IMR-90 (cell line): Measurements from ENCODE around the gene IL6. TPM values are rescaled to one million over a fixed set of nuclear protein-coding genes. Genes with fewer than 3 reads are reported as not detected.

Experiments
- ATAC-seq: fragments of 200-7000 bp; cut with Tn5 transposase; 2 replicates; pipeline ENCODE4 v1.9.1; 2020; ENCODE audit warnings: low read depth, mild to moderate bottlenecking, moderate library complexity
- BruUV-seq: library from RNA; stranded (reverse); fragments of 400-500 nt; replicated peaks from 2 replicates; lab custom pipeline; 2021; lab: Mats Ljungman, UMichigan
- CTCF ChIA-PET: fragments of 300-600 bp; formaldehyde crosslinking; extraction: SDS; loops from one replicate; lab custom pipeline; 2021; ENCODE audit warnings: antibody characterized with exemption; lab: Yijun Ruan, JAX
- POLR2A ChIA-PET: fragments of 300-600 bp; sonication (Branson Sonifier 250); formaldehyde crosslinking; loops from one replicate; lab custom pipeline; 2022; ENCODE audit warnings: antibody characterized with exemption; ENCODE audit not compliant: unreplicated experiment; lab: Charles Lee
- DNase-seq: peaks from one replicate; pipeline ENCODE4 v3.0.0; 2013
- H2AFZ ChIP-seq: replicated peaks from 2 replicates; pipeline ENCODE3; 2013; ENCODE audit warnings: low read length, mild to moderate bottlenecking; ENCODE audit not compliant: poor library complexity
- H2AK5ac ChIP-seq: 2 replicates; pipeline ENCODE4 v1.6.1; 2013; ENCODE audit warnings: low read depth, low read length, inconsistent platforms
- H2AK9ac ChIP-seq: replicated peaks from 2 replicates; pipeline ENCODE3; 2013; ENCODE audit warnings: mild to moderate bottlenecking, low read depth, low read length, moderate library complexity; ENCODE audit not compliant: poor library complexity
- H2BK120ac ChIP-seq: 2 replicates; pipeline ENCODE4 v1.6.1; 2013; ENCODE audit warnings: low read depth, low read length, inconsistent platforms
- H2BK15ac ChIP-seq: 3 replicates; pipeline ENCODE4 v1.6.1; 2013; ENCODE audit warnings: low read depth, low read length, inconsistent platforms
- H2BK20ac ChIP-seq: 2 replicates; pipeline ENCODE4 v1.6.1; 2013; ENCODE audit warnings: low read depth, mild to moderate bottlenecking, inconsistent platforms, low read length, moderate library complexity
- H2BK5ac ChIP-seq: 2 replicates; pipeline ENCODE4 v1.6.1; 2013; ENCODE audit warnings: mild to moderate bottlenecking, low read depth, low read length, inconsistent platforms; ENCODE audit not compliant: poor library complexity, severe bottlenecking
- H3K14ac ChIP-seq: replicated peaks from 2 replicates; pipeline ENCODE4 v1.6.1; 2013; ENCODE audit warnings: low read depth, low read length, inconsistent platforms
- H3K18ac ChIP-seq: 2 replicates; pipeline ENCODE4 v1.6.1; 2013; ENCODE audit warnings: low read depth, low read length, control low read depth
- H3K23ac ChIP-seq: 2 replicates; pipeline ENCODE4 v1.6.1; 2013; ENCODE audit warnings: low read depth, low read length, inconsistent platforms
- H3K27ac ChIP-seq: 2 replicates; pipeline ENCODE4 v1.5.1; 2013; ENCODE audit warnings: mild to moderate bottlenecking, control low read depth, low read length; ENCODE audit not compliant: insufficient read depth
- H3K27me3 ChIP-seq: 2 replicates; pipeline ENCODE4 v1.6.1; 2013; ENCODE audit warnings: low read length; ENCODE audit not compliant: control insufficient read depth, insufficient read depth
- H3K36me3 ChIP-seq: 2 replicates; pipeline ENCODE4 v1.6.1; 2013; ENCODE audit warnings: low read length, mixed read lengths; ENCODE audit not compliant: control insufficient read depth, insufficient read depth
- H3K4ac ChIP-seq: 2 replicates; pipeline ENCODE4 v1.6.1; 2013; ENCODE audit warnings: low read depth, low read length, inconsistent platforms
- H3K4me1 ChIP-seq: 2 replicates; pipeline ENCODE4 v1.6.1; 2013; ENCODE audit warnings: low read length, mixed read lengths; ENCODE audit not compliant: control insufficient read depth, insufficient read depth
- H3K4me2 ChIP-seq: 2 replicates; pipeline ENCODE4 v1.6.1; 2013; ENCODE audit warnings: low read depth, mild to moderate bottlenecking, control low read depth, low read length, moderate library complexity
- H3K4me3 ChIP-seq: 2 replicates; pipeline ENCODE4 v1.5.1; 2013; ENCODE audit warnings: low read depth, mild to moderate bottlenecking, control low read depth, low read length, moderate library complexity; ENCODE audit not compliant: insufficient read depth
- H3K56ac ChIP-seq: 2 replicates; pipeline ENCODE4 v1.6.1; 2013; ENCODE audit warnings: low read length, inconsistent platforms; ENCODE audit not compliant: insufficient read depth; ENCODE audit errors: extremely low read depth
- H3K79me1 ChIP-seq, 2 experiments: 2 replicates each; pipeline ENCODE4 v1.6.1; 2013; ENCODE audit warnings: low read length in 2 of 2, inconsistent platforms in 1 of 2, low read depth in 1 of 2
- H3K9ac ChIP-seq: 2 replicates; pipeline ENCODE4 v1.6.1; 2013; ENCODE audit warnings: low read depth, low read length, control low read depth
- H3K9me1 ChIP-seq: 2 replicates; pipeline ENCODE4 v1.6.1; 2013; ENCODE audit warnings: low read length, inconsistent platforms; ENCODE audit not compliant: insufficient read depth
- H3K9me3 ChIP-seq: 2 replicates; pipeline ENCODE4 v1.6.1; 2013; ENCODE audit warnings: low read length; ENCODE audit not compliant: control insufficient read depth, insufficient read depth
- H4K20me1 ChIP-seq: 2 replicates; pipeline ENCODE4 v1.6.1; 2013; ENCODE audit warnings: low read length, inconsistent platforms; ENCODE audit not compliant: insufficient read depth
- H4K5ac ChIP-seq: 2 replicates; pipeline ENCODE4 v1.6.1; 2013; ENCODE audit warnings: mild to moderate bottlenecking, low read depth, low read length, control low read depth
- H4K8ac ChIP-seq, 2 experiments: 2 replicates each; pipeline ENCODE4 v1.6.1; 2013; ENCODE audit warnings: low read depth in 2 of 2, low read length in 2 of 2, control low read depth in 1 of 2, inconsistent platforms in 1 of 2
- H4K91ac ChIP-seq: 2 replicates; pipeline ENCODE4 v1.6.1; 2013; ENCODE audit warnings: low read depth, low read length, inconsistent platforms; ENCODE audit not compliant: insufficient read depth
- BHLHE40 ChIP-seq: fragments of 150-350 bp; IDR thresholded peaks from 2 replicates; pipeline ENCODE4 v1.6.1; 2016; ENCODE audit warnings: mild to moderate bottlenecking, low read depth, low read length
- CEBPB ChIP-seq: IDR thresholded peaks from 2 replicates; pipeline ENCODE4 v1.6.1; 2012; ENCODE audit warnings: low read depth, low read length, improper control_type of control experiment
- CHD1 ChIP-seq: IDR thresholded peaks from 2 replicates; pipeline ENCODE4 v1.6.1; 2012; ENCODE audit warnings: low read depth, low read length, improper control_type of control experiment
- FOS ChIP-seq: fragments of 150-350 bp; IDR thresholded peaks from 2 replicates; pipeline ENCODE4 v1.6.1; 2016; ENCODE audit warnings: low read depth, low read length
- MAFK ChIP-seq: IDR thresholded peaks from 2 replicates; pipeline ENCODE4 v1.6.1; 2012; ENCODE audit warnings: low read depth, low read length, improper control_type of control experiment
- MAZ ChIP-seq: IDR thresholded peaks from 2 replicates; pipeline ENCODE4 v1.6.1; 2012; ENCODE audit warnings: low read depth, mild to moderate bottlenecking, low read length, improper control_type of control experiment, moderate library complexity, borderline replicate concordance
- MXI1 ChIP-seq: IDR thresholded peaks from 2 replicates; pipeline ENCODE4 v1.6.1; 2012; ENCODE audit warnings: low read depth, mild to moderate bottlenecking, low read length, moderate library complexity, borderline replicate concordance
- NFE2L2 ChIP-seq: fragments of 150-350 bp; IDR thresholded peaks from 2 replicates; pipeline ENCODE4 v1.6.1; 2016; ENCODE audit warnings: low read depth, mild to moderate bottlenecking, low read length
- POLR2A ChIP-seq: IDR thresholded peaks from 2 replicates; pipeline ENCODE4 v1.6.1; 2012; ENCODE audit warnings: mild to moderate bottlenecking, low read depth, low read length
- RAD21 ChIP-seq: IDR thresholded peaks from 2 replicates; pipeline ENCODE4 v1.6.1; 2012; ENCODE audit warnings: low read length, improper control_type of control experiment
- RCOR1 ChIP-seq: IDR thresholded peaks from 2 replicates; pipeline ENCODE4 v1.6.1; 2012; ENCODE audit warnings: mild to moderate bottlenecking, low read length, improper control_type of control experiment; ENCODE audit not compliant: insufficient replicate concordance
- SMC3 ChIP-seq: fragments of 150-350 bp; IDR thresholded peaks from 2 replicates; pipeline ENCODE4 v1.6.1; 2016; ENCODE audit warnings: low read depth, mild to moderate bottlenecking, antibody characterized with exemption, low read length, moderate library complexity
- WGBS, 2 experiments: methylation state at CpG; one replicate each; pipeline versions ENCODE4 v1.1.5 to v1.1.7; 2013; ENCODE audit warnings: missing lambda C conversion rate in 2 of 2; ENCODE audit not compliant: insufficient read length in 1 of 2; ENCODE audit errors: extremely low coverage in 2 of 2; 5-methylcytosine and 5-hydroxymethylcytosine counted together
- dilution Hi-C: fragments of 300-500 bp; cut with HindIII; formaldehyde crosslinking; loops from one replicate; pipeline ENCODE4 v1.14.3; 2018; ENCODE audit warnings: low sequenced_read_pairs; ENCODE audit not compliant: unreplicated experiment
- in situ Hi-C: fragments of 300-500 bp; cut with MboI; formaldehyde crosslinking; loops from 3 replicates; pipeline ENCODE4 v1.14.3; 2019; ENCODE audit warnings: low sequenced_read_pairs, inconsistent platforms, mixed read lengths
- intact Hi-C: fragments of 100-400 bp; cut with micrococcal nuclease; formaldehyde crosslinking; loops from 2 replicates; pipeline ENCODE4 v1.10.0; 2022
- polyA plus RNA-seq, 3 experiments: library from polyadenylated mRNA; depleted of rRNA; stranded (reverse); fragments of >200 nt; gene quantifications; 2 replicates each; pipeline ENCODE4 v1.2.3, GENCODE V29; 2012; ENCODE audit warnings: low replicate concordance in 1 of 3
- total RNA-seq: library from RNA; depleted of rRNA; stranded (reverse); fragments of >200 nt; gene quantifications from 2 replicates; pipeline ENCODE4 v1.2.3, GENCODE V29; 2012
- TF ChIP-seq, protein P1 (sequence below): fragments of 150-350 bp; IDR thresholded peaks from 2 replicates; pipeline ENCODE4 v1.6.1; 2016; ENCODE audit warnings: low read depth, mild to moderate bottlenecking, low read length, moderate library complexity, borderline replicate concordance
- TF ChIP-seq, protein P2 (sequence below): conservative IDR thresholded peaks from 2 replicates; pipeline ENCODE4 v1.5.1; 2012; ENCODE audit warnings: mild to moderate bottlenecking, low read depth, low read length, improper control_type of control experiment

Gene IL6
- total and polyA plus RNA-seq, 2 of the 4 experiments (the other 2 are of a cell fraction) = 15.2 to 50.8 TPM

DNA sequence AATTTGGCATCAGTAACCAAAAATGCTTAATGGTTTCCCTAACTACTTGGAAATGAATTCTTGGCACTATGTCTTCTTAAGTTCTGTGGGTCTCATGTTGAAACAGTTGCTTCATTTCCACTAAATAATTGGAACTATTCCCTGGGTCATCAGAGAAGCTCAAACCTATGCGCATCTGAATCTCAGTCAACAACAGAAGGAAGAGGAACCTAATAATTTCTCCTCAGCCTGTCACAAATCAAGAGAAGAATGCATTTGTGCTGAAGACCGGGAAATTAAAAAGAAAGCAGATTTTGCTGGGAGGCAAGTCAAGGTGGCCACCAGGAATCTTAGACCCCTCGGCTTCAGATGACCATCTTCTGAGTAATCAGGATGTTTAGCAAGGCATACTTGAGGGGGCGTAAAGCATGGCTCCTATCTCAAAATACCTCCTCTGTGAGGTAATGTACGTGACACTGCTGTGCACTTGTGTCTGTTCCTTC is 54.3 kb downstream of the IL6 start:
- dilution Hi-C loops = no loop called here
- BruUV-seq = no TSS peak
- Histone ChIP-seq H3K23ac (peak overlapping the region; percentile 97), H2BK120ac (peak overlapping the region; percentile 100), H3K36me3 (no peaks in the 10 kb centered on the region), H3K9me1 (peaks cover 13% of the 10 kb centered on the region), H2AFZ (peak overlapping the region; percentile 69), H3K9me3 (no peaks in the 10 kb centered on the region), H2BK15ac (peak overlapping the region; percentile 8), H4K8ac (peak overlapping the region; percentile 36 to 95), H3K9ac (no peak overlapping the region; the same call in 1 of the 2 replicates), H3K56ac (peak overlapping the region; percentile 94), H3K4ac (peak overlapping the region; percentile 92; the same call in 1 of the 2 replicates), H4K5ac (peak overlapping the region; percentile 5; the same call in 1 of the 2 replicates), H2AK9ac (no peak overlapping the region), H2BK20ac (peak overlapping the region; percentile 100), H3K79me1 (peaks cover 0 to 9% of the 10 kb centered on the region in 2 experiments; a peak in 1 of 4 replicates), H3K18ac (peak overlapping the region; percentile 89; the same call in 1 of the 2 replicates), H3K27me3 (no peaks in the 10 kb centered on the region), H2BK5ac (peak overlapping the region; percentile 98), H3K14ac (peak overlapping the region; percentile 82), H3K4me3 (no peak overlapping the region; the same call in 1 of the 2 replicates), H3K4me2 (peak overlapping the region; percentile 56; the same call in 1 of the 2 replicates), H4K20me1 (no peaks in the 10 kb centered on the region), H4K91ac (peak overlapping the region; percentile 99), H3K4me1 (peaks cover 9% of the 10 kb centered on the region), H2AK5ac (peak overlapping the region; percentile 63; the same call in 1 of the 2 replicates), H3K27ac (peak overlapping the region; percentile 98)
- TF ChIP-seq CHD1 (no peak), POLR2A (no peak), NFE2L2 (no peak), CEBPB (peak; percentile 83), RCOR1 (peak; percentile 93), FOS (peak; percentile 77), MAFK (no peak), MXI1 (no peak), MAZ (no peak), RAD21 (no peak), SMC3 (no peak; the same call in 1 of the 2 replicates), BHLHE40 (peak; percentile 67; the same call in 1 of the 2 replicates)
- TF ChIP-seq, protein P1, sequence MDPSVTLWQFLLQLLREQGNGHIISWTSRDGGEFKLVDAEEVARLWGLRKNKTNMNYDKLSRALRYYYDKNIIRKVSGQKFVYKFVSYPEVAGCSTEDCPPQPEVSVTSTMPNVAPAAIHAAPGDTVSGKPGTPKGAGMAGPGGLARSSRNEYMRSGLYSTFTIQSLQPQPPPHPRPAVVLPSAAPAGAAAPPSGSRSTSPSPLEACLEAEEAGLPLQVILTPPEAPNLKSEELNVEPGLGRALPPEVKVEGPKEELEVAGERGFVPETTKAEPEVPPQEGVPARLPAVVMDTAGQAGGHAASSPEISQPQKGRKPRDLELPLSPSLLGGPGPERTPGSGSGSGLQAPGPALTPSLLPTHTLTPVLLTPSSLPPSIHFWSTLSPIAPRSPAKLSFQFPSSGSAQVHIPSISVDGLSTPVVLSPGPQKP = no peak
- TF ChIP-seq, protein P2, sequence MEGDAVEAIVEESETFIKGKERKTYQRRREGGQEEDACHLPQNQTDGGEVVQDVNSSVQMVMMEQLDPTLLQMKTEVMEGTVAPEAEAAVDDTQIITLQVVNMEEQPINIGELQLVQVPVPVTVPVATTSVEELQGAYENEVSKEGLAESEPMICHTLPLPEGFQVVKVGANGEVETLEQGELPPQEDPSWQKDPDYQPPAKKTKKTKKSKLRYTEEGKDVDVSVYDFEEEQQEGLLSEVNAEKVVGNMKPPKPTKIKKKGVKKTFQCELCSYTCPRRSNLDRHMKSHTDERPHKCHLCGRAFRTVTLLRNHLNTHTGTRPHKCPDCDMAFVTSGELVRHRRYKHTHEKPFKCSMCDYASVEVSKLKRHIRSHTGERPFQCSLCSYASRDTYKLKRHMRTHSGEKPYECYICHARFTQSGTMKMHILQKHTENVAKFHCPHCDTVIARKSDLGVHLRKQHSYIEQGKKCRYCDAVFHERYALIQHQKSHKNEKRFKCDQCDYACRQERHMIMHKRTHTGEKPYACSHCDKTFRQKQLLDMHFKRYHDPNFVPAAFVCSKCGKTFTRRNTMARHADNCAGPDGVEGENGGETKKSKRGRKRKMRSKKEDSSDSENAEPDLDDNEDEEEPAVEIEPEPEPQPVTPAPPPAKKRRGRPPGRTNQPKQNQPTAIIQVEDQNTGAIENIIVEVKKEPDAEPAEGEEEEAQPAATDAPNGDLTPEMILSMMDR = no peak
- ChIA-PET CTCF (interaction anchor here (1.9 to 2.4 kb wide), 3 partner anchors 9 to 274 kb away, joined by 6 to 10 read pairs (median 7); no protein-coding TSS in a partner anchor), POLR2A (interaction anchor here (1.1 kb wide), 1 partner anchor 54 kb away, joined by 4 read pairs; the partner anchor contains the start of gene IL6)
- ATAC-seq = peak; percentile 87
- WGBS, 2 experiments = no CpG with 5 or more reads among the region's 5 CpGs
- peak; percentile 97 for DNase-seq
- intact Hi-C loops = loop anchor here (1.0 kb wide), 1 partner anchor 221 kb away; no protein-coding TSS in a partner anchor
- in situ Hi-C loops = no loop called here
